Lung microvascular endothelial cell (primary cell): ENCODE measurements around the gene CUTA. TPM values are rescaled to one million over a fixed set of nuclear protein-coding genes. Genes with fewer than 3 reads are reported as not detected.
A peak's percentile ranks its signal among the peaks of the same experiment; 100 is the strongest.
"Not testable (repeated sequence)": the region's sequence is repeated elsewhere in the genome, so short reads cannot be mapped to it uniquely, and the experiment has no call there.

Experiments
- DNase-seq, 2 donors: peaks; one replicate each; pipeline versions ENCODE4 v3.0.0 to v3.0.0-alpha.2; 2010; ENCODE audit warnings: low read depth in 2 of 2
- total RNA-seq: library from RNA; depleted of rRNA; stranded (reverse); fragments of >200 nt; gene quantifications from 2 replicates; pipeline ENCODE4 v1.2.1, GENCODE V29; 2014

Gene CUTA
- total RNA-seq, 1 donor from 2014 or later = 89.5 TPM

DNA sequence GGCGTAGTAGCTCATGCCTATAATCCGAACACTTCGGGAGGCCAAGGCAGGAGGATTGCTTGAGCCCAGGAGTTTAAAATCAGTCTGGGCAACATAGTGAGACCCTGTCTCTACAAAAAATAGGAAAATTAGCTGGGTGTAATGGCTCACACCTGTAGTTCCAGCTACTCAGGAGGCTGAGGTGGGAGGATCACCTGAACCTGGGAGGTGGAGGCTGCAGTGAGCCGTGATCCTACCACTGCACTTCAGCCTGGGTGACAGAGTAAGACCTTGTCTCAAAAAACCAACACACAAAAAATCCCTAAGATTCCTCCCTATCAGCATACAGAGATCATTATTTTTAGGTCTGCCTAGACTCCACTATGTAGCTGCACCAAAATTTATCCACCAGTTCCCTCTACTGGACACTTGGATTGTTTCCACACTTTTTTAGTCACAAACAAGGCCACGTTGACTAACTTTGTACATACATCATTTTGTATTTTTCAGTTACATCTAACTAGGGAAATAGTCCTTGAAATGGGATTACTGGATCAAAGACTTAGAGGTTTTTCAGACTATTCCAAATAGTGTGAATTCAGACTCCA, 10.7 kb downstream of the CUTA start:
- peak; percentile 72 to 80 for DNase-seq

DNA sequence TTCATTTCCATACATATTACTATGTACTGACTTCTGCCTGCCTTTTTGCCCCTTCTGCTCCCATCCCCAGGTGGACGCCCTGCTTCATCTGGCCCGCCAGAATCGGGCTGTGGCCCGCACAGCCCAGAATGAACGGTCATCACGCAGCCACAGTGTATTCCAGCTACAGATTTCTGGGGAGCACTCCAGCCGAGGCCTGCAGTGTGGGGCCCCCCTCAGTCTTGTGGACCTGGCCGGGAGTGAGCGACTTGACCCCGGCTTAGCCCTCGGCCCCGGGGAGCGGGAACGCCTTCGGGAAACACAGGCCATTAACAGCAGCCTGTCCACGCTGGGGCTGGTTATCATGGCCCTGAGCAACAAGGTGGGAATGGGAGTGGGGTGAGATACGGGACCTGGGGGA, 11.8 kb downstream of the CUTA start:
- DNase-seq = no peak

DNA sequence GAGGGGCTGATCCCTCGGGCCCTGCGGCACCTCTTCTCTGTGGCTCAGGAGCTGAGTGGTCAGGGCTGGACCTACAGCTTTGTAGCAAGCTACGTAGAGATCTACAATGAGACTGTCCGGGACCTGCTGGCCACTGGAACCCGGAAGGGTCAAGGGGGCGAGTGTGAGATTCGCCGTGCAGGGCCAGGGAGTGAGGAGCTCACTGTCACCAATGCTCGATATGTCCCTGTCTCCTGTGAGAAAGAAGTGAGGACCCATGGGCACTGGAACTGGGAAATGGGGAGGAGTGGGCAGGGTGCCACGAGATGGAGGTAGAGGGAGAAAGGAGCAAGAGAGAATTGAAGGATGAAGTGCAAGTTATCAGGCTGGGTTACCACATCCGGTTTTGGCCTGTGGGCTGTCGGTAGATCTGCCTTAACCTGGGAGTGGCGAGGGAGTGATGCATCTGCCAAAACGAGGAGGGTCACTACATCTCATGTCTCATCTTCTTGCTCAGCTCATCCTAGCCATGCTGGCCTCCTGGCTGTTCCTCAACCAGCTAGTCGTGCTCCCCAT, 12.4 kb downstream of the CUTA start:
- DNase-seq = no peak

DNA sequence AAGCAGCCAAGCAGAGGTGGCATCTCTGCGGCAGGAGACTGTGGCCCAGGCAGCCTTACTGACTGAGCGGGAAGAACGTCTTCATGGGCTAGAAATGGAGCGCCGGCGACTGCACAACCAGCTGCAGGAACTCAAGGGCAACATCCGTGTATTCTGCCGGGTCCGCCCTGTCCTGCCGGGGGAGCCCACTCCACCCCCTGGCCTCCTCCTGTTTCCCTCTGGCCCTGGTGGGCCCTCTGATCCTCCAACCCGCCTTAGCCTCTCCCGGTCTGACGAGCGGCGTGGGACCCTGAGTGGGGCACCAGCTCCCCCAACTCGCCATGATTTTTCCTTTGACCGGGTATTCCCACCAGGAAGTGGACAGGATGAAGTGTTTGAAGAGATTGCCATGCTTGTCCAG, 13.0 kb downstream of the CUTA start:
- no peak for DNase-seq

DNA sequence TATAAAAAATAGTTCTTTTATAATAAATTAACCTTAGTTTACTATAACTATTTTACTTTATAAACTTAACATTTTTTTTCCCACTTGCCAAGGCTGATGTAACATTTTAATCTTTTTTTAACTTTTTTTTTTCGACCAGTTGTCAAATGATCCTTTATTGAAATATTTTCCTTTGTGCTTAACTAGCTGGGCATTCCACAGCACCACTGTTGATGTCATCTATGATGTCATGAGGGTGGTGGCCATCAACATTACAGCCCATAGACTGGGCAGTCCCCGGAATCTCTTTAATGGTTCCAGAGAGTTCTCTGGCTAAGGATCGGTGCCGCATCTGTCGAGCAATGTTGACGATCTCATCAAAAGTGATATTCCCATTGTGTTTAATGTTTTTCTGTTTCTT, 18.0 kb downstream of the CUTA start:
- not testable (repeated sequence) for DNase-seq

DNA sequence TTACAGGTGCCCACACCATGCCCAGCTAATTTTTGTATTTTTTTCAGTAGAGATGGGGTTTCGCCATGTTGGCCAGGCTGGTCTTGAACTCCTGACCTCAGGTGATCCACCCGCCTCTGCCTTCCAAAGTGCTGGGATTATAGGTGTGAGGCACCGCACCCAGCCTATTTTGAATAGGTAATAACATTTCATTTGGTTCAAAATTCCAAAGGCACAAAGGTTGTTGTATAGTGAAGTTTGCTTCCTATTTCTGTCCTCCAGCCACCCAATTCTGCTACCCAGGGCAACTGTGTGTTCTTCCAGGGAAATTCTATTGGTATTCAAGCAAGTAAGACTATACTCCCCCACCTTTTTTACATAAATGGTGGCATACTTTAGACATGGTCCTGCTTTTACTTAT, 19.3 kb downstream of the CUTA start:
- DNase-seq = not testable (repeated sequence)

DNA sequence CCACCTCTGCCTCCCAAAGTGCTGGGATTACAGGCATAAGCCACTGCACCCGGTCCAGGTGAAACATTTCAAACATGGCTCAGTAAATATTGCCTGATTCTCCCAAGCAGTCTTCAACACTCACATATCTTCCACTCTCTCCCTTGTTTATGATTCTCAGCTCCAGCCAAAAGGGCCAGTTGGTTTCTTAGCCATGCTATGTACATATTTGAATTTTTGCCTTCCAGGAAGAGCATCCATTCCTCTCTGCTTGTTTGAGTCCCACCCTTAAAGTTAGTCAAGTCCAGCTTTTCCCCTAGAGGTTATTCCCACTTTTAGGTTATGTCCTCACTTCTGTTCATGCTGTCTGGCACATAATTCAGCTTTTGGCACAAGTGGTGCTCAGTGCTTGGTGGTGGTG, 20.4 kb downstream of the CUTA start:
- DNase-seq = no peak

DNA sequence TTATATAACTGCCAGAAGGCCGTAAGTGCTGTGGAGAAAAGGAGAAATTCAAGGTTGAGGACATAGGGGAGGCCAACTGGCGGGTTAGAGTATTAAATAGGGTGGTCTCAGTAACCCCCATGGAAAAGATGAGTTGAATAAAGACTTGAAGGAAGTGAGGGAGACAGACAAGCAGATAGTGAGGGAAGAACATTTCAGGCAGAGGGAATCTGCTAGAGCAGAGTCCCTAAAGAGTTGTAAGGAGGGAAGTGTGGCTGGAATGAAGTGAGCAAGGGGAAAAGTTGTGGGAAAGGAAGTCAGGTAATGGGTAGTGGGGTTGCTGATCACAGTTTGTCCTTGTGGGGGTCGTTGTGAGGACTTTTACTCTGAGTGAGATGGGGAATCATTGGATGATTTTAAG, 24.9 kb downstream of the CUTA start:
- no peak for DNase-seq

DNA sequence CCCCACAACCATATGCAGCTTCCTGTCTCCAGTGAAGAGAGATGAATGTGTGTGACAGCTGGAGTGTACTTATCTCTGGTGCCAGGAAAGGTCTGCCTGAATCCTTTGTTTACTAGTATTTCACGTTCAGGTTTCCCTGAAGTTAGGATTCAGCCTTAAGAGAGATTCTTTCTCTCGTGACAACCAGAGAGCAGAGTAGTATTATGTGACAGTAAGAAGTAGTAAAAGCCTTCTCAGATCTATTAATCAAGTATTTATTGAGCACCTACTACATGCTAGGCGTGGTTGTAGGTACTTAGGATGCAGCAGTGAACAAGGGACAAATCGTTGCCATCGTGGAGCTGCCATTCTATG, 25.3 kb downstream of the CUTA start:
- no peak for DNase-seq

DNA sequence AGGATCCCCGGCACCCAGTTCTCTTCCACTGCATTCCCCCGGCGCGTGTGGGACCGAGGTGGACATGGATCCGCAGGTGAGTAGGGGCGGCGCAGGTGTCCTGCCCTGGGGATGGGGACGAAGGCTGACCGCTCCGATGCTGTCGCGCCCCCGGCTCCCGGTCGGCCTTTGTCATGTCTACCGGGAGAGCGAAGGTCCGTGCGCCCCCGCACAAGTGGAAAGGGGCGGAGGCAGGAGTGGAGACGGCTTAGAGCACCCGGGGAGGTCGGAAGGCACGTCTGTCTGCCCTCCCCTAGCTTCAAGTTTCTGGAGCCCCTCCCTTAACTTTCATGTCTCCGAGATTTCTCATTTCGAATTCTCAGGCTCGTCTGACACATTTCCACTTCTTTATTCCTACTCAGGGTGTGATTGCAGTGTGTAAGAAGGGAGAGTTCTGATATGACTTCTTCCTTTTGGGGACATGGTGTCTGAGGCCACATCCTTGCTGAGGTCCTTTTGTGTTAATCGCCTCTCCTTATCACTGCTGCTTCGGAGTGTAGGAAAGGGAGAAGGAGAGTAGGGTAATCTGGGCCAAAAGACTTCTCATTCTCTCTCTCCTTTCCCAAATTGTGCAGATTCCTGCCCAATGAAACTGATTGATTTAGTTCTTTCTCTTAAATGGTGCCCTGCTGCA, 25.8 kb downstream of the CUTA start:
- peak in 1 of 2 donors; percentile 37 for DNase-seq

DNA sequence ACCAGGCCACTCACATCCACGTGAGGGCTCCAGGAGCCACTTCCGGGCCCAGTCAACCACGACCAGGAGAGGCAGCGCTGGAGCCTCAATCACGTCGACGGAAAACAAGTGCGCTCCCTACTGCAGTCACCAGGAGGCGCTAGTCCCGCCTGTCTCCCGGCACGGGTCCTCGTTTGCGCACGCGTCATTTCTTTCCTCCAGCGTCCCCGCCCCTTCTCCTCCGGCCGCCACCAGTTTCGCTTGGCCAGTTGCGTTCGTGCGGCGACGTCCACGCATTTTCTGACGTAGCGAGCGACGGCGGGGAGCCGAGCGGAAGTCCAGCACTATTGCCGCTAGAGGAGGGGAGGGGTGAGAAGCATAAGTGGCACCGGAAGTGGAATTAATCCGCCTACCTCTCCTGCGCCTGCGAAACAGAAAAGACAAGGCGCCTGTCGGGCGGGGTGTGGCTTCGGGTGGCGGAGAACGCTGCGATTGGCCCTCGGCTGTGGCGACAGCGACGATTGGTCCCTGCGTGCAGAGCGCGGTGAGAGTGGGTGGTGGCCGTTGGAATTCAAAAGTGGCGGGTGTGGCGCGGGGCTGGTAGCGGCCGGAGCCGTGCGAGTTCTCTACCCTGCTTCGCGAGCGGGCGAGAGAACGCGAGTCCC, 26.5 kb downstream of the CUTA start, which contains the start of gene KIFC1:
Gene KIFC1 (plus strand): TSS at position 546 of the 644 bp plus-strand sequence. CDS start 163 bp downstream, outside the sequence.
- DNase-seq = peak; percentile 100

DNA sequence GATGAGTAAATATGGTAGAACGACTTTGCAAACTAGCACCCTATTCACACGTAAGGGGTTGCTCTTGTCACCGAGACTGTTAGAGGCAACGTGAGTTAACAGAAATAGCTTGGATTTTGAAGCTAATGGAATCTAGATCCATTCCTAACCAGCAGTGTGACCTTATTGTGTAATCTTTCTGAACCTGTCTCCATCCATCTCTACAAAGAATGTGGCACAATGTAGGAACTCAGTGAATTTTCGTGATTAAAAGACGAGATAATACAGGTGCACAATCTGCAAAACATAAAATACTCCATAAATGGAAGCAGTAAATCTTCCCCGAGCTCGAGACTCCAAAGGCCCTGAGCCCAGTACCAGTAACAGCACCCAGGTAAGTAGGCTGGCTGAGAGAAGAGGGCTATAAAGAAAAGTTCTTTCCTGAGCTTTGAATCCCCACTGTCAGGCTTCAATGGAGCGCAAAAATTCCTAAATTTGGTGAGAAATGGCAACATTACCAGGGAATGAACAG, 27.1 kb downstream of the CUTA start:
- DNase-seq = no peak

DNA sequence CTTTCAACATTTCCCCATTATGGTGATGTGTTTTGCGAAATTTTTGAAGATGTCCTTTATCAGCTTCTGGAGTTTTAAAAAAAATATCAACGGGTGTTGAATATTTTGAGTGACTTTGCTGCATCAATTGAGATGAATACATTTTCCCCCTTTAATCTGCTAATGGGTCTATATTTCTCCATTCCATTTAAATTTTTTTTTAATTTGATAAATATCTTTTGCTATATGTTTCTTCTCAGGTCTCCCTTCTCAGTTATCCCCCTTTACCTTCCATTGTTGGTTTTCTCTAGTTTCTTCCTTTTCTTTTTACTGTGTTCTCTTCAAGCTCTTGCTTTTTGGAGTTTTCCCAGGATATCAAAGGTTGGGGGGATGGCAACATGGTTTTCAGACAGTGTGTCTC, 27.7 kb downstream of the CUTA start:
- no peak for DNase-seq

DNA sequence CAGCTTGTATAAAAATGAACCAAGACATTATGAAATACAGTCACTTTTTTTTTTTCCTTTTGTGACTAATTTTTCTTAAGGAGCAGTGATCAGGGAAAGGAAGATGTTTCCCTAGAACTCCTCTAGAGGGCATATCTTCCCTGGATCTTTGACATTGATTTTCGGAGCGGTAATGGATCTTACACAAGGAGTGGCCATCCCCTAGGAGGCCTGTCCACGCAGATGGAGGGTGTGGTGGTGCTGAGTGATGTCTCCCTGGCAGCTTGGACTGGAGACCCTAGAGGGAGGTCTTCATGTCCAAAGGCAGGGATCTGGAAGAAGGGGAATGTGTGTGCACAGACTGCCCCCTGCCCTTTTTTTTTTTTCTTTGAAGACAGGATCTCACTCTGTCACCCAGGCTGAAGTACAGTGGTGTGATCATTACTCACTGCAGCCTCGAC, 33.3 kb downstream of the CUTA start:
- DNase-seq = peak in 1 of 2 donors; percentile 67

DNA sequence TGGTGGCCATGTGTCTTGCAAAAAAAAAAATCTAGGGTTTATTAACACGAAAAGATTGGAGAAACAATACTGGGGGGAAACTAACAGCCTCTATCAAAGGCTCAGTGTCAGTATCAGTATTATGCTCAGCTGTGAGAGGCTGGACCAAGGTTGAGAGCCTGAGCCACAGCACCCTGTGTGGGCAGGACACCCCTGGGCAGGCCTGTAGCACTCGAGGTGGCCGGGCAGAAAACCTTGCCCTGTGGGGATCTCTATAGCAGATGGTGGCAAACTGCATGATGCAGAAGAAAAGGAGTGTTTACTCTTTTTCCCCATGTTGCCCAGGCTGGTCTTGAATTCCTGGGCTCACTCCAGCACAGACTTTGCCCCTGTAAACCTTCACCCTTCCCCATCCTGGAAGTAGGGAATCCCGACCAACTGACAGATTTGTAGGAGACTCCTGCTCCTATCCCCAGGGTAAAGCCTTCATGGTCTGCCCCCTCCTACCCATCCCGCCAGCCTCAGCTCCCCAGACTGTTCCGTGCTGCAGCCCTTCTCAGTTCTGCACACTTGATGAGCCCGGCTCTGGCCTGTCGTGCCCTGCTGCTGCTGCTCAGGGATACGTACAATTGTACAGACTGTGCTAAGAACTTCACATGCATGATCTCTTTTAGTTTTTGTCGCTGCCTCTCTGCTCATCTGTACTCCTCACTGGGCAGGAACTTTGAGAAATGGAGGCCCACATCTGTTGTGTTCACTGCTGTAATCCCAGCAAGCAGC, 34.3 kb downstream of the CUTA start:
- no peak for DNase-seq

DNA sequence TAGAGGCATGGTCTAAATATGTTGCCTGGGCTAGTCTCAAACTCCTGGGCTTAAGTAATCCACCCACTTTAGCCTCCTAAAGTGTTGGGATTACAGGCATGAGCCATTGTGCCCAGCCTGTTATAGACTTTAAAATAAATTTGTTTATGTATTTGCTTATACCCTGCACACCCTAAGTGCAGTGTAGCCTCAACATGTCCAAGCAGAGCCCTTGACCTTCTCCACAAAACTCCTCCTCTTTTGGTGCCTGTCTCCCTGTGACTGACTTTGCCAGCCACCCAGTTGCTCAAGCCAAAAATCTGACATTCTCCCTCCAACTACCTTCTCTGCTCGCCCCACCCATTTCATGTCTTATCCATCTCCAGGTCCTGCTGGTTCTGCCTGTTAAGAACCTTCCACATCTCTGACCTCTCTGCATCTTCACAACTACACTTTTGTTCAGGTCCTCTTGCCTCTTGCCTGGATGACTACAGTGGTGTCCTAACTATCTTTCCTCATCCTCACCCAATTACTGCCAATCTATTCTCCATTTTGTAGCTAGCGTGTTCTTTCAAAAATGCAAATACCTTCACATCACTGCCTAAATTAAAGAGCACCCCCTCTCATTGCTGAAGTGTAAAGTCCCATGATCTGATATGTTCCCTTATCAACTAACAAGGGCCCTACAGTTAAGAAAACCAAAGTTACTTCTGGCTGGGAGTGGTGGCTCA, 37.5 kb downstream of the CUTA start:
- DNase-seq = no peak

DNA sequence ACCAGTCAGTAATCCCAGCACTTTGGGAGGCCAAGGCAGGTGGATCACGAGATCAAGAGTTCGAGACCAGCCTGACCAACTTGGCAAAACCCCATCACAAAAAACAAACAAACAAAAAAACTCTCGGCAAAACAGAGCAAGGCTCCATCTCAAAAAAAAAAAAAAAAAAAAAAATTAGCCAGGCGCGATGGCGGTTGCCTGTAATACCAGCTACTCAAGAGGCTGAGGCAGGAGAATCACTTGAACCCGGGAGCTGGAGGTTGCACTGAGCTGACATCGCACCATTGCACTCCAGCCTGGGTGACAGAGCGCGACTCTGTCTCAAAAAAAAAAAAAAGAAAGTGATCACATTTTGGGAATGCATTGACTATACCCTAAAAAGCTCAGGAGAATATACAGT, 38.7 kb downstream of the CUTA start:
- not testable (repeated sequence) for DNase-seq

DNA sequence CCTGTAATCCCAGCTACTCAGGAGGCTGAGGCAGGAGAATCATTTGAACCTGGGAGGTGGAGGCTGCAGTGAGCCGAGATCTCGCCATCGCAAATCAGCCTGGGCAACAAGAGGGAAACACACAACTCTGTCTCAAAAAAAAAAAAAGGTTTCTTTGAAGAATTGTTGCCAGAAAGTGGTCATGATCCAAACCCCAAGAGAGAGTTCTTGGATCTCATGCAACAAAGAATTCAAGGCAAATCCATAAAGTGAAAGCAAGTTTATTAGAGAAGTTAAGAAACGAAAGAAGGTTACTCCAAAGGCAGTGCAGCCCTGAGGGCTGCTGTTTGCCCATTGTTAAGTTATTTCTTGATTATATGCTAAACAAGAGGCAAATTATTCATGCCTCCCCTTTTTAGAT, 40.7 kb downstream of the CUTA start:
- no peak for DNase-seq

DNA sequence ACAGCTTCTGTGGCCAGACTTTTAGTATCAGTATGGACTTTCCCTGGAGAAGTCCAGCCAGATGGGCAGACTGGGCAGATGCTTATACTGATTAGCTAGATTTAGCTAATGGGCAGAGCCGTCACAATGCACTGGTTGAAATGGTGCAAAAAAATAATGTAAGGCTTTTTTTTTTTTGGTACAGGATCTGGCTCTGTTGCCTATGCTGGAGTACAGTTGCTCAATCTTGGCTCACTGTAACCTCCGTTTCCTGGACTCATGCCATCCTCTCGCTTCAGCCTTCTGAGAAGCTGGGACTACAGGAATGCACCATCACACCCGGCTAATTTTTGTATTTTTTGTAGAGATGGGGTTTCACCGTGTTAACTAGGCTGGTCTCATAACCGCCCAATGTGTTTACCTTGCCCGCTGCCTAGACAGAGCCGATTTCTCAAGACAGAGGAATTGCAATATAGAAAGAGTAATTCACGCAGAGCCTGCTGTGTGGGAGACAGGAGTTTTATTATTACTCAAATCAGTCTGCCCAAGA, 42.7 kb downstream of the CUTA start:
- peak; percentile 57 to 64 for DNase-seq

DNA sequence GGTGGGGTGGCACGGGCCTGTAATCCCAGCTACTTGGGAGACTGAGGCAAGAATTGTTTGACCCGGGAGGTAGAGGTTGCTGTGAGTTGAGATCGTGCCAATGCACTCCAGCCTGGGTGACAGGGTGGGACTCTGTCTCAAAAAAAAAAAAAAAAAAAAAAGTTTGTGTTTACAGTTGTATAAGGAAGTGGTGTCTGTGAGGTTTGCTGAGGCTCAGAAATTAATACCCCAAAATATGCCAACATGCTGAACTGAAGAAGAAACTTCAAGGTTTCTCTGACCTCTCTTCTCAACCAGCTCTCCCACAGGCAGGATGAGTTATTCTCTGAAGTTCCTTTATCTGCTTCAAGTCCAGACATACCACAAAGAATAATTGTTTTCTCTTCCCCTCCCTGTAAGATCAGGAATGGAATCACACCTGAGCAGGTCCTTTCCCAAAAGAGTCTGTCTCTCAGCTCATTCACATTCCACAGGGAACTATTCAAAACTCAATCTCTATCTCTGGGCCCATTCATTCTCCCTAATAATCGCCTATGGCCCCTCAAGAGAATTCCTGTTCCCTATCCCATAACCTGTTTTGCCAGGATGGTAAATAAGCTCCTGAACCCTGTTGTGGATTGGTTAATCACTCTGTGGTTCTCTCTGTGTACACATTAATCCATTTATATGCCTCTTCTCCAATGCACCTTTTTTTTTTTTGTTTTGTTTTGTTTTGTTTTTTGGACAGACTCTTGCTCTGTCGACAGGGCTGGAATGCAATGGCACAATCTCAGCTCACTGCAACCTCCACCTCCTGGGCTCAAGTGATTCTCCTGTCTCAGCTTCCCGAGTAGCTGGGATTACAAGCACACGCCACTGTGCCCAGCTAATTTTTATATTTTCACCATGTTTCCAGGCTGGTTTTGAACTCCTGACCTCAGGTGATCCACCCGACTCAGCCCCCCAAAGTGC, 43.7 kb downstream of the CUTA start:
- DNase-seq = no peak
